HS-5 (cell line): ENCODE measurements around the gene SND1.

Source experiments
- DNase-seq: peaks from one replicate; pipeline ENCODE4 v3.0.0-alpha.2; 2012; ENCODE audit warnings: low read depth

SND1 gene

DNA sequence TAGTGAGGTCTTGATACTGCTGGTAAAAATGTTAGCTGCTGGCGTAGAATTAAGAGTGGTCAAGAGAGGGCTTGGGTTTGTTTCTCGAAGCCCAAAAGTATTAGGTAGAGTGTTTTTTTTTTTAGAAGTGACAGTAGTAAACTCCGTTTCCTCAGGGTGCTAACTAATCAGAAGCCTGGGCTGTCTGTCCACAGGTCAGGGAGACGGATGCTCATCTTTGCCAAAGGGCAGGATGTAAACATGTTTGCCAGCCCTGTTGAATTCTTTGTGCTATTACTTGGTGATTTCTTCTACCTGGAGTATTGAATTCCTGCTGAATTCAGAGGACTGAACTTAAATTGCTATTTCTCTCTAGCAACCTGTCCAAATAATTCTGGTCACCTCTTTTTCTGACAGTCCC lies 117.1 kb downstream of the SND1 start:
- DNase-seq: no peak

DNA sequence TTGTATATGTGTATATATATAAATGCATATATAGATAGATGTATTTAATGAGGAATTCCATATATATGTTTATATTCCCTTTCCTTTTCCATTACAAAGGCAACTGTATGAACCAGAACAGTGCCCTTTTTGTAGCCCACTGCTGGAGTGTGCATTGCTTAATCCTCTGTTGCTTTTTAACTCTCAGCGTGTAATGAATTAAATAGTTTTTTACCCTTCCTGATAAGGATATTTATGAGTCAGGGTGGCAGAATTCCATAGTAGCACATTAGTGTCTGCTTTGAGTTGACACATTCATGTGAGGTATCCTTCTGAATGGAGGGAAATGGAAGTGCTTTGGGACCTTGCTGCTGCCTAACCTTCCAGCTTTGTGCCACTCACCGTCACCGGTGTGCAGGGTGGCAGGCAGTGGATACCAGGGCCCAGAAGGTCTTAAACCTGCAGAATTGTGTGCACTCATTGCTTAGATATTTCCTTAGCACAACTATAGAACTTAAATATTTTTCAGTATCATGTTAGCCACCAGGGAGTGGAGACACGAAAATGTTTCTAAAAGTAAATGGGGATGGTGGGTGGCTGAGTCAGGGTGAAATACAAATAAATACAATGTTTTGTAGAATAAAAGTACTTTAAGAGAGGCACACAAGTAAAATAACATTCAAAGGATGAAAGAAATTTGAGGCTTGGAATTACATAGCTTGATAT lies 117.9 kb downstream of the SND1 start:
- DNase-seq: no peak

DNA sequence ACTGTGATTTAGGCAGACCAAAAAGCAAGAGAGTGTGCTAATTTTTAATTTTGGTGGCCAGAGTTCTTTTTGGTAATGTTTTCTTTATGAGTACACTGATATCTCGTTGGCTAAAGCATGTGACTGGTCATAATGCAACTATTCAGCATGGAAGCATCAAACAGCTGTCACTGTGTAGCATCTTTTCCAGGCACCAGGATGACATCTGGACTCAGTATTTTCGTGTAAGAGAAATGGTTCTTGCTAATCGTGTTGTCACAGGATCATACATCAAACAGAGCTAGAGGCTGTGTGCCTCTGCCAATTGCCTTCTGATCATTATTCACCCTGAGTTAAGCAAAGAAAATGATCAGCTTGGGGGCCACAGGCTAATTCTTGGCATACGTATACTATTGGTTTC lies 118.9 kb downstream of the SND1 start:
- no peak for DNase-seq

DNA sequence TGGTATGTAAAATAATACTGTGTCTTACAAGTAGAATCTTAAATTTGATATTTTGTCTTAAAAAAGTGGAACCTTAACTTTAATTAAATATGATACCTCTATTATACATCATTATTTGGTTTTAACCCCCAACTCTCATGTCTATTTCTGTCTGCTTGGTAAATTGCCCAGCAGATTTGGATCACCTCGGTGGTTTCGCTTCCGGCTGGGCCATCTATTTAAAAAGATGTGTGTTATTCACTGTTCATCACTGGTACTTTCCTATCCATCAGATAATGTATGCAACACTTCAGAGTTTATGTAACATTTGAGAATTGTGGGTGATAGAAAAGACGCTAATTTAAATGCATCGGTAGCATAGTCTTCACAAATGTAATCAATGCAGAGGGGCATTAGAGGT lies 119.7 kb downstream of the SND1 start:
- no peak for DNase-seq

DNA sequence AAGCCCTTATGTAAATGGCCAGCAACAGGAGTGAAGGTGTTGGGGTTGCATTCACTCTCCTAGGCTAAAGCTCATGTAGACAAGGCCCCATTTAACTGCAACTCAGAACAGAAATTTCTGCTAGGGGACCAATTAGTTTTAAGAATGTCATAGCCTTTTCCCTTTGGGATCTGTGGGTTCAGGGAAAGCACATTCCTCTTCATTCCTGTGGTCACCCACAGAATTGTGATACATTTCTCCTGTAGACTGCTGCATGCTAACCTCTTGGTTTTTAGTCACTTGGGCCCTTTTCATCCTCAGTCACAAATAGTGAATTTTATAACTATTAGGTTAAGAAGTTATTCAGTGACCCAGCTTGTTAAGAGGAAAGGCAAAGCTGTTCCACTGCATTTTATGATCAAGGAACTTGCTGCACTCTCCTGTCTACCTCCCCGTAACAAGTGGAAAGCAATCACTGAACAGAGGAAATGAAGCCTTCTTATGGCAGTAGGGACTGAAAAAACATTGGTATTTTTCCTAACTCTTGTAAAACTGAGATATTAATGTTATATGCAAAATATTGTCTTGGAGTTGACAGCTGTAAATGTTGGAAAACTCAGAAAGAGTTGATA lies 124.9 kb downstream of the SND1 start:
- DNase-seq: peak; percentile 54

DNA sequence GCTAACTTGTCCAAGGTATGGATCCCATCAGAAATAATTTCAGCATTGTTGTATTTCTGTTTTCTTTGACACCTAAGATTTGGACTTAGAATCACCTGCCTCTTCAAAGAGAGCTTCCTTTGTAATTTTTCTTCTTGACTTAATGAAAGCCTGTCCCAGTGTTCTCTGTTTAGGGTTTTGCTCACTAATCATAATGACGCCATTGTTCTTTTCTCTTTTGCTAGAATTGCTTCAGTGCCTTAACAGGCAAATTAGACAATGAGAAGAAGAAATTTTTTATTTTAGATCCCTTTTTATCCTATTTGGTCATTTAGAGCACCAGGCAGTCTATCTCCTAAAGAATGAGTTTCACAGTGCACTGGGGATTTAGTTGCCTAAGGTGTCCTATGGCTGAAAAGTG lies 128.5 kb downstream of the SND1 start:
- no peak for DNase-seq

DNA sequence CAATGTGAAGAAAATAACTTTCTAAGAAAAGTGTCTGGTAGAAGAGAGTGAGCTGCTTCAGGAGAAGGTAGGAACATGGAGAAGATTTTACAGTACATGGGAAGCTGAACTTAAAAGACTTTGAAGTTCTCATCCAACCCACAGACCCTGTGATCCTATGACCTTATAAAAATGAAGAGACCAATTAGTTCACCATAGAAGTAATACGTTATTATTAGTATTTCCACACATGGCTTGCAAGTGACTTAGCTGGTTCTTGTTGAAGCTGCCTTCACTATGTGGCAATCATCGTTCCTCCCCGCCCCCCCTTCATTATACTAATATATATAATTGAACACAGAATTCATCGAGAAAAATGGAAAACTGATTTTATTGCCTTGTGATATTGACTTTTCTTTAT lies 129.1 kb downstream of the SND1 start:
- no peak for DNase-seq

DNA sequence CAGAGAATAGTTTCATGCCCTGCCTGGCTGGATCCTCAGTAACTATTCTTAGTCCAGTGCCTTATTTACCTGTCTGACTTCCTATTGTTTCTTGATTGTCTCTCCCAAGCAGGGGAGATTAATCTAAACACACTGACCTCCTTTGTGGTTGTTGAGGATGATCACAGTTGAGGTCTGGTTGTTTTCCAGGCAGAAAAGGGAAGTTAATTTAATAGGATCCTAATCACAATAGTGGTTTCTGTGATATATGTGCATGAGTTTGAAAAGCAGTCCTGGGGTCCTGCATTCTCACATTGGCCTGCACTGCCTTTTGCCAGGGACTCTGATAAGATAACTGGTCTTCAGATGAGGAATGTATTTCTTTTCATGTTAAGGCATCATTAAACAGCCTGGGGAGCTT lies 130.1 kb downstream of the SND1 start:
- no peak for DNase-seq

DNA sequence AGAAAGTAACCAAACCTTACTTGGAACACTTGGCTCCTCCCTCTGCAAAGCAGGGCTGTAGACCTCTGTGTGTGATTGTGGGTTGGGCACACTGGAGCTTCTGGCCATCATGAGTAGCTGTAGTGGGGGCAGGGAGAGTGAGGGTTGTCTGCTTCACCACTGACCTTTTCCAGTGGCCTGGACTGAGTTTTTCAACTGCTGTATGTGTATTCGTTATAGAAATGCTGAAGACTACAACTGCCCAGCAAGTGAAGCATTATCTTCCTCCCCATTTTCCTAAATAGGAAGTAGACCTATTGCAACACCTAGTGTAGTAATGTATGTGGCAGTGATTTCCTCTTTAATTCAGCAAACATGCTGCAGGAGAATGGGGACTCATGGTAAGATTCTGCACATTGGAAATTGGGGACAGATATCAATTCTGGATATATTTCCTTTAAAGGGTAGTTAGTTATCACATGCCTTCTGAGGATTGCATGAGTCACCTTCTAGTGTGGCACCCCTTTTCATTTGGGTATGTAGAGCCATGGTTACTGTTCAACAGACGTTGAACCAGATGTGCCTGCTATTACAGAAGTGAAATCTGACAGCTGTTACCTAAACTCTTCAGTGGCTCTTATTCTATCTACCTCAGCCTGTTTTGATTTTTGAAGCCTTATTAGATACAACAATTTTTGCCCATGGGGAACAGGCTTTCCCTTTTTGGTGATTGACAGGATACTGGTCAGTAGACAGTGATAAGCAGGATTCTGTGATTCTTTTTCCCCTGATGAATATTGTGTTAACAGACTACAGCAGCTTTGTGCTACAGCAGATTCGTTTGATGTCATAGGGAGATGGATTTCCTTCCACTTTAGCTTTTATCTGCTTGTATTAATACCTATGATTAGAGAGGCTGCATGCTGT lies 130.9 kb downstream of the SND1 start:
- DNase-seq: no peak

DNA sequence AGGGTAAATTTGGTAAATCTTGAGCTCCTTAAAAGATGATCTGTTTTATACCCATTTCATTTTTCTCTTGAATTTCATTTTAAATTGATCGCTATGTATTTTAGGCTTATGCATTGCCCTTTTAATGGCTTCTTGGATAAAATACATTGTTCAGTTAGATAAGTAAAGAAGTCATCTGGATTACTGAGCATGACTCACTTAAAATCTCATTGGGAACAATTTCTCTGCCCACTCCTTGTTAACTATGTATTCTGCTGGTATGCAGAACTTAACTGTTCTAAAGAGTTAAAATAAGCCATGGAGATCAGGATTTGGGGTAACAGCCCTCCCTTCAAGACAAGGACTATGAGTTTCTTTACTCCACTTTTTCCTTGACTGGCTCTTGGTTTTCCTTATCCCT lies 134.2 kb downstream of the SND1 start:
- no peak for DNase-seq

DNA sequence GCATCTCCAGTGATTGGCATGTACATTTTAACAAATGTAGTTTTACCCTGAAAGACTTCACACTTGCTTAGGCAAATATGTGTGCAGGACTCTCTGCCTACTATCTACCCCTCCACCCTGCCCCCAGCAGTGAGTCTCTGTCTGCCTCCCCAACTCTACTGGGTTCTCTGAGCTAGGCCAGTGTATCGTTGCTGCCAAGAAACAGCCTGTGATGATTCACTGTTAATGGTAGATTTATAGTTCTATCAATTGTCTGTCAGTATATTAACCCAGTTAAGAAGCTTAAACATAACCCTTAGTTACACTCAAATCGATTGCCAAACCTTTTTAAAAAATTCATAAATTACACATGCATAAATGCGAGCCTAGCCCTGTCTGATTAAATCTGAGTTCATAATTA lies 137.0 kb downstream of the SND1 start:
- no peak for DNase-seq

DNA sequence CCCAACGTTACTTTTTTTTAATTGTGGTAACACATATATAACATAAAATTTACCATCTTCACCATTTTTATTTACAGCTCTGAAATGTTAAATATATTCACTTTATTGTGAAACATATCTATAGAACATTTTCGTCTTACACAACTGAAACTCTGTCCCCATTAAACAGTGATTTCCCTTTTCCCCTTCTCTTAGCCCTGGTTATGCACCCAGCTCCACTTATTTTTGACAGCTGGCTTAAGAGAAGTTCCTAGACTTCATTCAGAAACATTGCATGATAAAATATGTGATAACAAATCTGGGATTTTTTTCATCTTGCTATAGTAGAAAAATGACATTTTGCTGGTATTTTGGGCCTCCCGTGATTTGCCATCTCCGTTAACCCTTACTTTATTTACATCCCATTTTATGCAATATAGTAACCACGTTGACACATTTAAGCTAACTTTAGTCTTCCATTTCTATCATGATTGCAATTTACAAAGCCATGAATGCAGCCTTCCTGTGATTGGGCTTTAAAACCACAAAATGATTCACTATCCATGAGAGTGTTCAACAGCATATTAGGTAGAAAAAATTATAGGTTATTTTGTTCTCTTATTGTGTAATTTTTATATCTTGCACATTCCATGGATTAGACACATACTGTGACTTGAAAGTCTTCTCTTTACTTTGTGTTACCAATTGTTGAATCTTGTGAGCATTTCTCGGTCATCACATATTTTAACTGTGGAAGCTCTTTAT lies 139.6 kb downstream of the SND1 start:
- DNase-seq: peak; percentile 28

DNA sequence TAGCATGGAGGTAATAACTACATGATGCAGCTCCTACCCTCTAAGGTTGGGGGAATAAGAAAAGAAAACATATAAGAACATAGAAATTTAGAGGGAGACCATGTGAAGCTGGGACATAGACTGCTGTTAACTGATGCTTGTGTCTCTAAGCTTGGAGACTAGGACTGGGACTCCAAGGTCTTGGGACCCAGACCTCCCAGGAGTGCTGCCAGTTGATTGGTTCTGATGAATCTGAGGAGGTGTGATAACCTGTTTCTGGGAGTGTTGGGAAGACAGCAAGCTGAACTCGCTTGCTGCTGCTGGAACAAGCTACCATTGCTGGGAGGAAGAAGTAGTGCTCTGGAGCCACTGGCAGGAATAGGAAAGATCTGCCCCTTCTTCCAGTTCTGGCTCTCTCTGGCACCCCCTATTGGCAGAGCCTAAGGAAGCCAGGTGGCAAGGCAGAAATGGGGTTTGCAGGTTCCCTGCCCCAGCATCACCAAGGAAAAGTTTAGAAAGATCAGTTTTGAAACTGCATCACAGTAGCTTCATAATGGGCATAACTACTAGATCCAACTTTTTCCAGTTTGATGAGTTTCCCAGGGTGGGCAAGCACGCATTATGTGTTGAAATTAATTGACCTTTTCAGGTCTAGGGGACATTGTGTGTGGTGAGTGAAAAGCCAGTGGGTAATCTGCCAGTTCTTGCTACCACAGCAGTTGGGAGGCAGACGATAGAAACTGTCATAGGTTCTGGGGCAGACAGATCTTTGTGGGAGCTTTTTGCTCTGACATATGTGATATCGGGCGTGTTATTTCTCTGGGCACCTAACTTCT lies 140.7 kb downstream of the SND1 start:
- DNase-seq: no peak

DNA sequence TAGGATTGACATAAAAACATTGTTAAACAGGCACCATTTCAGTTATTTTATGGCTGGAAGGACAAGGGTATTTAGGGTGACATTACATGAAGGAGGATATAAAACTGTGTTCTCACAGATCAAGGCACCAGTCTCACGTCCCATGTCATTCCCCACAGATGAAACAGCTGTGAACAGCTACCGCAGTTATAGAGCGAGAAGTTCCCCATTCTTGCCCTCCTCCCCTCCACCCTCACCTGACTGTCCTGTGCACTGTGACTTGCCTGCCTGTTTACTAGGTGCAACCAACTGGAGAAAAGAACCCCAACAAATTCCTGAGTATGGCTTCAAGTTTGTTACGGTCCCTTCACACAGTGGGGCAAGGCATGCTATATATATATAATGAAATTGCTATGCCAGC lies 141.6 kb downstream of the SND1 start:
- DNase-seq: no peak

DNA sequence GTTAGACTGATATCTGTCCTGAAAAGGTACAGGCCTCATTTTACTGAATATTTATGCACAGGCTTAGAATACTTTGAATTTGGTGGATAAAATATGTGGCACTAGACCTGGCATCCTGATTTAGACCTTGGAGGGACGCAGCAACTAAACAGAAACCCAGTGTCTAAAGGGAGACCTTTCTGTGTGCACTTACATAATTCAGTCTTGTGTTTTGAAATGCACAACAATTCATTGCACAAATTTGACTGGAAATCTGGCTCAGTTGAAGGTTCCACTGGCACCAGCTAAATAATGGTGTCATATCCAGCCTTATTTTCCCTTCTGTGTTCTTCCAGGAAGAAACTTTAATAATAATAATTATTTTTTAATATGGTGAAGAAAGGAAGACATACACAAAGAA lies 142.1 kb downstream of the SND1 start:
- no peak for DNase-seq

DNA sequence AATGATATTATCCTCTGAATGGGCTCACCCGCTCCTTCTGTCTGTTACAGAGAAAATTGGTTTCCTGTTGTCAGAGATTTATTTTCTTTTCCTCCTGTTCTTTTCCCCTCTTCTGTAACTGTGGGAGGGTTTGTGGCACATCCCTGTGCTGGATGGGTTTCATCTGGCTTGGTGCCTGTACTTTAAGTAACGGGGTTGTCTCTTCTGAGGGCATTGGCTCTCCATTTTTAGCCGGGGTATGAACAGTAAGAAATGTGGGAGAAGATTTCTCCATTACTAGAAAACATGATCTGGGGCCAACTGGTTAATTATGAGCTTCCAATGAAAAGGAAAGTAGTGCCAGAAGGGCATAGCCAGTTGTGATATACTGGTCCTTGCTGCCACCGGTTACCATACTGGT lies 142.6 kb downstream of the SND1 start:
- no peak for DNase-seq

DNA sequence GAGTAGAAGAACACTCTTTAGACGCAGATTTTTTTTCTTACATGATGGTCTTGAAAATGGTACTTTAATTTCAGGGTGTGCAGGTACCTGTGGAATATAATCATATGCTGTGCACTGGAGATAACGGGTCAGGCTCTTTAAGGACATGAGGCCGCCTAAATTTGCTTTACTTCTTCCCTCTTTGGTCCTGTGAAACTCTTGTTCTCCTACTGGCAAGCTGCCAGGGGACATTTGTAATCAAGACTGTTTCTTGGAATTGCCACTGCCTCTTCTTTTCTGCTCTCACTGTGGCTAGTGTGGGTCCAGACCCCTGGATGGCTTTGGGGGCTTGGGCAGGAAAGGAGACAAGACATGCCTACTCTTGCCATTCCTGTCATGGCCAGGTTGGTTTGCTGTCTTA lies 146.0 kb downstream of the SND1 start:
- no peak for DNase-seq

DNA sequence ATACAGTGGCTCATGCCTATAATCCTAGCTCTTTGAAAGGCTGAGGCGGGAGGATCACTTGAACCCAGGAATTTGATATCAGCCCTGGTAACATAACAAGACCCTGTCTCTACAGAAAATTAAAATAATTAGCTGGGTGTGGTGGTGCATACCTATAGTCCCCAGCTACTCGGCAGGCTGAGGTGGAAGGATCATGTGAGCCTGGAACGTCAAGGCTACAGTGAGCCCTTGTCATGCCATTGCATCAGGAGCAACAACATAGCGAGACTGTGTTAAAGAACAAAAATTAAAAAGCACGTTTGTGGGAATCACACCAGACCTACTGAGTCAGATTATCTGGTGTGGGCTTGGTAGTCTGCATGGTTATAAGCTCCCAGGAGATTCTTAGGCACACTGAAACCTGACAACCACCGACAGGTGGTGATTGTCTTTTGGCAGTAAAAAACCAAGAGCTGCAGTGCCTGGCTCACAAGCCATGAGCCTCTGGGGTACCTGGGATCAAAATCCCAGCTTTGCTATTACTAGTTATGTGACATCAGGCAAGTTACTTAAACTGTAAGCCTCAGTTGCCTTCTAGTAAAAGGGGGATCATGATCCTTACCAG lies 146.9 kb downstream of the SND1 start:
- DNase-seq: no peak

DNA sequence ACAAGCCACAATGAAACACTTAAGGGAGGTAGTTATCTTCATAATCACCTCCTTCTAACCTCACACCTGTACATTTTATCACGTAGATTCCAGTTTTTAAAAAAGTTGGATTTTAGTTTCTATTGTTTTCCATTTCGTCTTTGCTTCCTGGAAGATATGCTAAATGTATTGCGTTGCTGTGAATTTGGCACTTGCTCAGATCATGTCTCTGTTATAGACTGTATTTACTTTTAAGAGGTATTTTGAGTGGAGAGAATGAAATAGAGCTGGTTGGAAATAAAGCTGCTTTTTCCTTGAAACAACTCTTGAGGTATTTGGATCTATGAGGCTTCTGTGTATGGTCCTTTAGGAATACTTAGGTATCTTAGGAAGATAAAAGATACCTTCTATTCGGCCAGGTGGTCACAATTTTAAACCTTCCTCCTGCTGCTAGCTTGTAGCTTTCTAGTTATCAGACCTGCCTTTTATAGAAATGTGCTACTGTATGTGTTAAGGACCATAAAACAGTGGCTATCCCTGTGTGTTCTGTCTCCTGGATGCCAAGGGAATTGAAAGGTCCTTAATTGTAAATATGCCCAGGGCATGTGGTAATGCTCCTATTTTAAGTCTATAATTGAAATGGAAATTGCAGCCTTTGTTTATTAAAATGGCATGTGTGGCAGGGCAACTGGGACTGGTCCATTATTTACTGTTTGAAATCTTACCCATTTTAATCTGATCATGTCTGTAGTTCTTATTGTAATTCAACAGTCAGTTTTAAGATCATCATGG lies 147.7 kb downstream of the SND1 start:
- no peak for DNase-seq

DNA sequence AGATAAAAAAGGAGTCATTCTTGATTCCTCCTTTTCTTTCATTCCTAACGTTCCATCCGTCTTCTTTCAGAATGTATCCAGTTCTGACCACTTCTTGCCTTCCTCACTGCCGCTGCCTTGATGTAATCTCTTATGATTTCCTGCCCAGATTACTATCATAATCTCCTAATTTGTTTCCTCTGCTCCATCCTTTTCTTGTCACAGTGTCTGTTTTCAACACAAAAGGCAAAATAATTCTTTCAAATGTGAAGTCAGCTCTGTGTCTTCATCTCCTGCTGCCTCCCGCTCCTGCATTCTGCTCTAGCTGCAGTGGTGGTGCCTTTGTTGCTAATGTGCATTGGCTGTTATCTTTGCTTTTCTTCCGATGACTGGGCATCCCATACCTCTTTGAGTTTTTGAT lies 150.9 kb downstream of the SND1 start:
- DNase-seq: no peak
